T-helper 2 cell (primary cell): ENCODE data around the gene NAGA.
A peak's percentile ranks its signal among the peaks of the same experiment; 100 is the strongest.

Source experiments
- DNase-seq, 5 experiments: peaks; one replicate each; pipeline versions ENCODE4 v3.0.0 to v3.0.0-alpha.2; 2012 to 2022

The NAGA gene

DNA sequence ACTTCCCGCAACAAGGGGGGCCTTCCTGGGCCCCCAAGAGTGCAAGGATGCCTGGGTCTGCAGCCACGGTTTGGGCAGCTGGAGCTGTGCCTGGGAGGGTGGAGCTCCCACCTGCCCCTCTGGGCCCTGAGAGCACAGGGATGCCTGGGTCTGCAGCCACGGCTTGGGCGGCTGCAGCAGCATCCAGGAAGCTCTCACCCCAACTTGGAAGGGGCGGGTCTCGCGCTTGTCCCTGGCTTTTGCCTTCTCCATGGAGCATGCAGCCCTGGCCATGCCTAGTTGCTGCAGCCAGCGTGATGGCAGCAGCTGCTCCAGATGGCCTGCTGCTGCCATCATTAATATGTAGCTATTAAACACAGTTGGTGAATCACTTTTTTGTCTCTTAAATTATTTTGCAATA is 35.4 kb downstream of the NAGA start:
- DNase-seq: no peak

DNA sequence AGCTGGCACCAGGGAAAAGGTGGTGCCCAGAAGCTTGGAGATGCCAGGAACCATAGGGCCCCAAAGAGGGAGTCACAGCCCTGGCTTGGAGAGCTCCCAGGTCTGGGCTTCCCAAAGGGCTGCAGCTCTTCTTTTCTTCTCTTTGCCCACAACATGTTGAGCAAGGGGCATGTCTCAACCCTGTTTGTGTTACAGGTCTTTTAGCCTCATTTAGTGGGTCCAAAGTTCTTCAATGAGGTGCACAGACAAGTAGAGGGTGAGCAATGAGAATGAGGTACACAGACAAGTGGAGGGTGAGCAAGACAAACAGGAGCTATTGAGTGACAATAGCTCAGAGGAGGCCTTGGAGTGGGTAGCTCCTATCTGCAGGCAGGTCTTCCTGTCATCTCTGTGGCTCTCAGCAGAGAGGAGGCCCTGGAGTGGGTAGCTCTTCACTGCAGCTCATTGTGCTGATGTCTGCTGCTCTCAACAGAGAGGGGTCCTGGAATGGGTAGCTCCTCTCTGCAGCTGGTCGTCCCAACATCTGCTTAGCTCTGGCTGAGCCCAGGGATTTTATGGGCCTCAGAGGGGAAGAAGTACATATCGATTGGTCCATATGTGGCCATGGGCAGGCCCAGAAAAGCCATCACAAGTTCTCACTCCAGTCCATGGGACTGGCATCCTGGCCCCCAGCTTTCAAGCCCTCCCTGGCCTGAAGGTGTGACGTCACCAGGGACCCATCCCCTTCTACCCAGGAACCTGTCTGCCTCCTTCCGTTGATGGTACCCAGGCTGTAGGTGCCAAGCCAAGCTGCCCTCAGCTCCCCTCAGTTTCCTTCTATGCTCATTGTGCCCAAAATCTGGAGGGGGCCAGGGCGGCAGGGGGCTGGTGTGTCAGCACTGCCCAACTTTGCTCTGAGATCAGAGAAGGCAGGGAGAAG is 37.1 kb downstream of the NAGA start:
- peak in 1 of 5 experiments; percentile 43 for DNase-seq

DNA sequence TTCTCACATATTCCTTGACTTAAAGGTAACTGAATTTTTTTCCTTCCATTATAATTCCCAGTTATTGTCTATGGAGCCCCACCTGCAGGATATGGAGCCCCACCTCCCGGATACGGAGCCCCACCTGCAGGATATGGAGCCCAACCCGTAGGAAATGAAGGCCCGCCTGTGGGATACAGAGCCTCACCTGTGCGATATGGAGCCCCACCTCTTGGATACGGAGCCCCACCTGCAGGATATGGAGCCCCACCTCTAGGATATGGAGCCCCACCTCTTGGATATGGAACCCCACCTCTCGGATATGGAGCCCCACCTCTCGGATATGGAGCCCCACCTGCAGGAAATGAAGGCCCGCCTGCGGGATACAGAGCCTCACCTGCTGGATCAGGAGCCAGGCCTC is 43.9 kb downstream of the NAGA start:
- no peak for DNase-seq

DNA sequence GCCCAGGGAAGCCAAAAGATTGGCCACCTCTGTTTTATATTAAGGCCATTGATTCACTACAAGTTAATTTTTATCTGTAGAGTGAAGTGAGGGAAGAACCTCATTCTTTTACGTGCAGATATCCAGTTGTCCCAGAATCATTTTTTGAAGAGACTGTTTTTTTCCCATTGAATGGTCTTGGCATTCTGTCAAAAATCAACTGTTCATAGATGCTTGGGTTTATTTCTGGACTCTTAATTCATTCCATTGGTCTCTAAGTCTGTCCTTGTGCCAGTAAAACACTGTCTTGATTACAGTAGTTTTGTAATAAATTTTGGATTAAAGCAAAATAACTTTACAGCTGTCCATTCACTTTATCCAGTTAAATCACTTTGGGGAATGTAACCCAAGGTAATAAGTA is 45.2 kb downstream of the NAGA start:
- DNase-seq: no peak

DNA sequence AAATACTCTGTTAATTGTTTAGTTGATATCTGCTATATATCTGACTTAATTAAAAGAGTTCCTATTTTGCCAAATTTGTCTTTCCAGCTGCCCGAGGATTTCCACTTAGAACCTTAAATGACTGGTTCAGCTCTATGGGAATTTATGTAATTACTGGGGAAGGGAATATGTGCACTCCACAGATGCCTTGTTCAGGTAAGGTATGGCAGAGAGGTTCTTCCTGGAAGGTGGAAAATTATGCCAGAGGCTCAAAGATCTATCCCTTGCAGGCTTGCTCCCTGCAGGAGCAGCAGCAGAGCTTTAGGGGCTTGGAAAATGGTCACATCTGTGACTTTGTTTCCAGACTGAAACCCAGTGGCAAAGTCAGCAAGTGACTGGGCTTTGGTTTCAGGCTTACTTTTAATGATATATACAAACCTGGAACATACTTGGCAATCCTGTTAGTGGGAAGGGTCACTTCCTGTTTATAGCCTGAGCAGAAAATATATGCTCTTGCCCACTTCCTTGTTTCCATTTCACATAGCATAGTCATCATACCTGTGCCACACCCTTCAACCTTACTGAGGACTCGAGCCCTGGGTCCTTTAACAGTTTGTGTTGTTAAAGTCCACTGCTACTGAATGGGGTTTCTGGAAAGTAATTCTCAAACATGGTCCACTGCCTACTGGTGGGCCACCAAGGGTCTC is 48.3 kb downstream of the NAGA start:
- peak in 1 of 5 experiments; percentile 56 for DNase-seq

DNA sequence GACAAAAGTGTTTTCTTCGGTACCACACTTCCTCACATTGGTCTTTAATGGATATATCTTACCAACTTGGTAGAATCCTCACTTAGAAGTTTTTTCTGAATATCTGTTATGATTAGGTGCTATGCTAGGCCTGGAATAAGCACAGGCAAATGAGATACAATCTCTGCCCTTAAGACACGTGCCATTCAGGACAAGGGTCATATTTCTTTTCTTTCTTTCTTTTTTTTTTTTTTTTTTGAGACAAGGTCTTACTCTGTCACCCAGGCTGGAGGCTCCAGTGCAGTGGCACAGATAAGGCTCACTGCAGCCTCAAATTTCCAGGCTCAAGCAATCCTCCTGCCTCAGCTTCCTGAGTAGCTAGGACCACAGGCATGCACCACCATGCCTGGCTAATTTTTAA is 49.0 kb downstream of the NAGA start:
- DNase-seq: no peak

DNA sequence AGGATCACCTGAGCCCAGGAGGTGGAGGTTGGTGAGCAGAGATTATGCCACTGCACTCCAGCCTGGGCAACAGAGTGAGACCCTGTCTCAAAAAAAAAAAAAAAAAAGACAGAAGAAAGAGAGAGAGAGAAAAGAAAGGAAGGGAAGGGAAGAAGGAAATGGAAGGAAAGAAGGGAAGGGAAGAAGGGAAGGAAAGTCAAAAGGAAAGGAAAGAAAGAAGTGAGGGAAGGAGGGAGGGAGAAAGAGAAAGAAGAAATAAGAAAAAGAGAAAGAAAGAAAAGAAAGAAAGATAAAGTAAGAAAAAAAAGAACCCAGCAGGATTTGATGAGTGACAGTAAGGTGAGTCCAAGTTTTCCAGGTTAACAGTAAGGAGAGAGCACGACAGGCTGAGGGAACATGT is 52.4 kb downstream of the NAGA start:
- DNase-seq: no peak

DNA sequence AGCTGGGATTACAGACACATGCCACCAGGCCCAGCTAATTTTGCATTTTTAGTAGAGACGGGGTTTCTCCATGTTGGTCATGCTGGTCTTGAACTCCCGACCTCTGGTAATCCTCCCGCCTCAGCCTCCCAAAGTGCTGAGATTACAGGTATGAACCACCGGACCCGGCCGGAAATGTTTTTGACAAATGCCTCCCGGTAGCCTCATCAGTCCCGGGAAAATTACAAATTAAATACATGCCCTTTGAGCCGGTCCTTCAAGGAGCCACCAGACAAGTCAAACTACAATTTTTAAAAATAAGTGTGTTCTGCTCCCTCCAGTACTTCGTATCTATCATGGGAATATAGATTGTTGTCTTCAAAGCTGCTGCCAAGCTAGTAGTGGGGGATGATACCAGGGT is 54.5 kb downstream of the NAGA start:
- no peak for DNase-seq

DNA sequence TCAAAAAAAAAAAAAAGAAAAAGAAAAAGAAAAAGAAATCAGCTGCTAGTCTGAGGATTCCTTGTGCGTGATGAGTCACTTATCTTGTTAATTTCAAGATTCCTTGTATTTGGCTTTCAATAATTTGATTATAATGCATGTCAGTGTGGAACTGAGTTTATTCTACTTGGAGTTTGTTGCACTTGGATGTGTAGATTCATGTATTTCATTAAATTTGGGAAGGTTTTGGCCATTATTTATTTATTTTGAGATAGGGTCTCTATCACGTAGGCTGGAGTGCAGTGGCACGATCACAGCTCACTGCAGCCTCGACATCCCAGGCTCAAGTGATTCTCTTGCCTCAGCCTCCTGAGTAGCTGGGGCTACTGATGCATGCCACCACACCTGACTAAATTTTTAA is 57.2 kb downstream of the NAGA start:
- no peak for DNase-seq

DNA sequence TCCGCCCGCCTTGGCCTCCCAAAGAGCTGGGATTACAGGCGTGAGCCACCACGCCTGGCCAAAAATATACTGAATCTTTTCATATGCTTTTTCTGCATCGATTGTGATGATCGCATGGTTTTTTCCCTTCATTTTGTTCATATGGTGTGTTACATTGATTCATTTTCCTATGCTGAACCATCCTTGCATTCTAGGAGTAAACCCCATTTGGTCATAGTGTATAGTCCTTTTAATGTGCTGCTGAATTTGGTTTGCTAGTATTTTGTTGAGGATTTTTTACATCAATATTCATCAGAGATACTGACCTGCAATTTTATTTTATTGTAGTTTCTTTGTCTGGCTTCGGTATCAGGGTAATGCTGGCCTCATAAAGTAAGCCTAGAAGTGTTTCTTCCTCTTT is 59.8 kb downstream of the NAGA start:
- DNase-seq: no peak
